ENCODE results near the gene PIK3C2G. TPM values are rescaled to one million over a fixed set of nuclear protein-coding genes. Genes with fewer than 3 reads are reported as not detected.
A peak's percentile ranks its signal among the peaks of the same experiment; 100 is the strongest.

Gene PIK3C2G
- total RNA-seq, 1 donor from 2014 or later: not detected

DNA sequence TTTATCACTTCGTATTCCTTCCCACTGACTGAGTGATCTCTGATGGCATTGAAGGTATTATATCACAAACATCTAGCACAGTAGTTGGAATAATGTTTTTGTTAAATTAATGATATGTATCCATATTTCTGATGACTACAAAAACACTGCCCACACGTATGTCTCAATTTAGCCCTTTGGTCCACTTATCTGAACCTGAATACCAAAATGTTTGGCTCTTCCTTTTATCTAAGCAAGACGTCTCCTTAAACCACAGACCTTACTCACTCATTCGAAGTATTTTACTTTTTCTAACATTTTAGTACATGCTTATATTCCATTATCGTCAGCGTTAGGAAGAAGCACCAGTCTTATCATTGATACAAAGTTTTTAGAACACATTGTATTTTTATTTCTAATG, 126.4 kb downstream of the PIK3C2G start:
- ATAC-seq (no peak), DNase-seq (no peak)
- intact Hi-C loops (cut with micrococcal nuclease): no loop called here

DNA sequence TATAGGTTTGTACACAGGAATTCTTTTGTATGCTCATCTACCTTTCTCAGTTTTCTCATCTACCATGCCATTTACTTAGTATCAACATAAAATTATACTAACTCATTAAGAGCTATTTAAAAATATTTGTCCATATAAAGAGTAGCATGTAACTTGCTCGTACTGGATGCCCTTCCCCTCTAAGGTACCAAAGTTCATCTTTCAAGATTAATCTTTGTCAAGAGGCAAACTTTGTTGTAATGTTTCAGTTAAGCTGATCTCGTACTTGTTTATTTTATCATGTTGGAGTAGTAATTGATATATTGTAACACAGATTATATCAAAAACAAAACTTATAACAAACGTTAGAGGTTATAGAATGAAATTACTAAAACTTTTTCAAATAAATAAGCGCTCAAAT, 128.5 kb downstream of the PIK3C2G start:
- ATAC-seq: no peak
- intact Hi-C loops (cut with micrococcal nuclease): no loop called here
- no peak for DNase-seq

DNA sequence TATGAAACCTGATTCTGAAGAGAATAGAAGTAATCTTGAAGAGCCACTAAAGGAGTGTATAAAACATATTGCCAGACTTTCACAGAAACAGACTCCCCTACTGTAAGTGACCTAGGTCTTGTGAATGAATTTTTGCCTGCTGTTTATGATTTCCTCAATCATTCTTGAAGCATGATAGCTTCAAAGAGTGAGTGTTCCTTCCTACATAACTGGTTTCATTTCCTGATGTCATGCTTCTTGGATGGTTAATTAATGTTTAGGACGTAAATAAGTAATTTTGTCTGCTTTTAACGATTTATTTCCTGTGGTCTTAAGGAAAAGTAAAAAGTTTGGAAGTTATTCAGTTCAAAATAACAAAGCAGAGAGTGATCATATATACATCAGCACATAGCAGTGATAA, 129.8 kb downstream of the PIK3C2G start:
- ATAC-seq: no peak
- intact Hi-C loops (cut with micrococcal nuclease): no loop called here
- no peak for DNase-seq

DNA sequence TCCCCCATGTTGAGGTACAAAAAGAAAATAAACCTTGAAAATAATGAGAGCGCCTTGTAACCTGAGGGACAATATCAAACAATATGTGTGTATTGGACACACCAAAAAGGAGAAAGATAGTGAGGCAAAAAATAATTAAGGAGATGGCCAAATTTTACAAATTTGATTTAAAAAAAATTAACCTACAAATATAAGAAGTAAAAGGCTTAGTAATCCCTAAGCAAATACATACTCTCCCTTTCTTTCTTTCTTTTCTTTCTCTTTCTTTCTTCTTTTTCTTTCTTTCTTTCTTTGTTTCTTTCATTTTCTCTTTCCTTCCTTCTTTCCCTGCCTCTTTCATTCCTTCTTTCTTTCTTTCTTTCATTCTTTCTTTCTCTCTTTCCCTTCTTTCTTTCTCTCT, 133.4 kb downstream of the PIK3C2G start:
- DNase-seq (no peak), ATAC-seq (no peak)
- intact Hi-C loops (cut with micrococcal nuclease): no loop called here

DNA sequence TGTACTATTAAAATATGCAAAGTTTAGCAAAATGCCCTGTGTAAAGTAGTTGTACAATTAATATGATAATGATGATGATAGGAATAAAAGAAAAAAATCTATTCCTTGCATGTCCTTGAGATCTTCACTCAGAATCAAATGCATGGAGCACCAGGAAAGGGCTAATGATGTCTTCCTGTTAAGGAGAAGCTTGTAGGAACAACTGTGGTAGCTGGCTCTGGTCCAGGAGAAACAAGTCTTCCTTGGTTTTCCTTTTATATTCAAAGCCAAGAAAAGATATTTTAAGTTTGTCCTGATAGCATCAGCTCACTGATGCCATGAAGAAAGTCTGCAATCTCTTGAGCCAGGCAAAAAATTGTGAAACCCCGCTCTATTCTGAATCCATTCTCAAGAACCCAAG, 138.9 kb downstream of the PIK3C2G start:
- ATAC-seq: no peak
- intact Hi-C loops (cut with micrococcal nuclease): no loop called here
- DNase-seq: no peak

DNA sequence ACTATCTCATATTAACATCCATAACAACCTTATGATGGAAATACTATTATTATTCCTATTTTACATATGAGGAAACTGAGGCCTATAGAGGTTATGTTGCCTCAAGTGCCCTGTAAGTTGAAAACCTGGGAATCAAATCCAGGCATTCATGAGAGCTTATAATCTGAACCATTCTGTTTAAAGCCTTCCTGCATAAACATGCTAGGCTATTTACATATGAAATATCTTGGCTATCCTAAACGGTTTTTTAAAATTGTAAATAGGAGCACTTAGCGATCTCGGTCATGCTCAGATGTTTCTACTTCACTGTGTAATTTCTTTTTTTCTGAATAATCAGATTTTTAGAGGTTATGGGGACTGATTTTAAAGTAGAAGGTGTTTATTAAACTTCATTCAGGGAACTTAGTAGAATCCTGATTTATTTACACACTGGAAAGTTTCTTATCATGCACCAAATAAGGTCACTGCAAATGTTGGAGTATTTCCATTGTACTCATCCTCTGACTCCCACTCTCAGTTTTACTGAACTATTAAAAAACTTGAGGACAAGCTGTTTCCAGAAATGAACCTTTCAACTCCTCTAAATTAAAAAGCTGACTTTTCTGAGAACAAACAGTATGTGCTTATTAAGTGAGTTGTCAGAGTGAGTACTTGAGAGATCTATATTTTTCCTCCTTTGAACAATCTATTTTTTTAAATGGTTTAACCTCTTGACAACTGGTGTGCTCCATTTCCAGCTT, 141.7 kb downstream of the PIK3C2G start:
- ATAC-seq: no peak
- intact Hi-C loops (cut with micrococcal nuclease): no loop called here
- DNase-seq: no peak

DNA sequence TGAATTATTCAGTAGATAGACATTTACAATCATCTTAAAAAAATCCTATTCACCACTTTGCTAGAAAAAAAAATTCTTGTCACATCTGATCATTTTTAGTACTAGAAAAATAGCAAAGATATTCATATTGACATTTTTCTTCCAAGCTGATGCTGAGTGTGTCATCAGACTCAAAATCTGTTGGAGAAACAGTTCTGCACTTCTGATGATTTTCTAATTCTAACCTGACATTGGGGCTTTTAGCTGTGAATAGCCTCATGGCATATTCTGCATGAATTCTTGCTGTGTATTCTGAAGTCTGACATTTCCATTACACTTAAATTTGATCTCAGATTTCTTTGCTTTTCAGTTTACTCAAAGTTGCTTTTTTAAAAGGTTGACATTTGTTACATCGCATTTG, 150.1 kb downstream of the PIK3C2G start:
- no peak for ATAC-seq
- intact Hi-C loops (cut with micrococcal nuclease): no loop called here

DNA sequence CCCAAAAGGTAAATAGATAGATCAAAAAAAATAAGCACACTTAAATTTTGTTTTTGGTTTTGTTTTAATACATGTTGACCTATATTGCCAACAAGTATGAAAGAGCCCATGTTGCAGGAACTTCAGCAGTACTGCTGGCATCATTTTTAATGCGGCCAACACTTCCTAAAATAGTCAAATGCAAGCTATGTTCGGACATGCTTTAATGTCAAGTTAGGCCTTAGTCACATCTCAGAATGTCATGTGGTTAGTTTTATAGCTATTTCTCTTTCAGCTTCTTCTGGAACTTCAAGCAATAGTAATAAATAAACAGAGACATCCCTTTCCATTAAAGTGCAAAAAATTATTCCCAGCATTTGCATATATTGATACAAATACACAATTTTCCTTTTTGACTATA, 153.4 kb downstream of the PIK3C2G start:
- no peak for ATAC-seq

More for the DNA sequence above, 150.1 kb downstream of the PIK3C2G start:
- no peak for DNase-seq

DNA sequence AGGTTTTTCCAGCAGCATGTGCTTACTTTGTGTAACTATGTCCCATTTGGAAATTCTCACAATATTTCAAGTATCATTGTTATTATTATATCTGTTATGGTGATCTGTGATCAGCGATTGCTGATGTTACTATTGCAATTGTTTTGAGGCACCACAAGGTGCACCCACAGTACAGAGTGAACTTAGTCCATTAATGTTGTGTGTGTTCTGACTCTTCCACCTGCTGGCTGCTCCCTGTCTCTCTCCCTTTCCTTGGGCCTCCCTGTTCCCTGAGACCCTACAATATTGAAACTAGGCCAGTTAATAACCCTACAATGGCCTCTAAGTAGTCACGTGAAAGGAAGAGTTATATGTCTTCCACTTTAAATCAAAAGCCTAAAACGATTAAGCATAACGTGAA, 153.9 kb downstream of the PIK3C2G start:
- ATAC-seq (no peak), DNase-seq (no peak)
- intact Hi-C loops (cut with micrococcal nuclease): no loop called here

More for the DNA sequence above, 153.4 kb downstream of the PIK3C2G start:
- intact Hi-C loops (cut with micrococcal nuclease): no loop called here
- no peak for DNase-seq

DNA sequence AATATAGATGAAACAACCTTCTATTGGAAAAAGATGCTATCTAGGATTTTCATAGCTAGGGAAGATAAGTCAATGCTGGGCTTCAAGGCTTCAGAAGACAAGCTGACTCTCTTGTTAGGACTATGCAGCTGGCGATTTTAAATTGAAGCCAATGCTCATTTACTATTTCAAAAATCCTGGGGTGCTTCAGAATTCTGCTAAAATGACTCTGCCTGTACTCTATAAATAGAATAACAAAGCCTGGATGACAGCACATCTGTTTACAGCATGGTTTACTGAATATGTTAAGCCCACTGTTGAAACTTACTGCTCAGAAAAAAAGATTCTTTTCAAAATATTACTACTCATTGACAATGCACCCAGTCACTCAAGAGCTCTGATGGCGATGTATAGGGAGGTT, 155.1 kb downstream of the PIK3C2G start:
- ATAC-seq (no peak), DNase-seq (no peak)
- intact Hi-C loops (cut with micrococcal nuclease): no loop called here

DNA sequence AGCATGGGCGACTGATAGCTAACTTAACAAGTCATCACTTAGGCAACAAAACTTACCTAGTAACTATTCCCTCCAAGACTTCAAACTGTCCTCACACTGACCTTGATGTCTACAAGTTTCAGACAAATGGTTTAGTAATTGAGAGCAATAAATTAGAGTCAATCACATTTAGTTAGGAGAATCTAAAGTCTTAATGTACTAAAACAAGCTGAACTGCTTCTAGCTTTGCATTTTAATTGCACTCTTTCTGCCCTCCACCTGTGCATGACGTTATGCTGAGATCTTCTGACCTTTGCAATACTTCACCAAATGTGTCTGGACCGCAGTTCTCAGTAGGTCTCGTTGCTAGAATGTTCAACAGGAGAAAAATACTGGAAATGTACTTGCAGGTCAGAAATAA, 158.0 kb downstream of the PIK3C2G start:
- no peak for ATAC-seq
- intact Hi-C loops (cut with micrococcal nuclease): no loop called here

DNA sequence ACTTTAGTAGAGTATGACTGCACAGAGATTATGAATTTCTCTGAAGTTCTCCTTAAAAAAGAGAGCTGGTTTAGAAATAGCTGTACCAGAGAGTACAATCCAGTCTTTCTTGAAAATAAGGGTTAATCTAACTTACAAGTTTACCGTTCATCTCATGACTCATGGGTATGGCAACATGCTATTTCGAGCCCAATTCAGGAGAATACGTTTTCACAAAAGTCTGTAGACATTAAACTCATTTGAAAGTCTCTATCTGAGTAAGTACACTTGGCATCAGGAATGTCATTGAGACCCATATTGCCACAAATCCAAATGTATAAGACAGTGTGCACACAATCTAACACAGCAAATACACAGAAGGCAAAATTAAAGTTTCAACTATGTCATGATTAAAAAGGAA, 160.5 kb downstream of the PIK3C2G start:
- intact Hi-C loops (cut with micrococcal nuclease): no loop called here
- DNase-seq (no peak), ATAC-seq (no peak)

More for the DNA sequence above, 158.0 kb downstream of the PIK3C2G start:
- no peak for DNase-seq

DNA sequence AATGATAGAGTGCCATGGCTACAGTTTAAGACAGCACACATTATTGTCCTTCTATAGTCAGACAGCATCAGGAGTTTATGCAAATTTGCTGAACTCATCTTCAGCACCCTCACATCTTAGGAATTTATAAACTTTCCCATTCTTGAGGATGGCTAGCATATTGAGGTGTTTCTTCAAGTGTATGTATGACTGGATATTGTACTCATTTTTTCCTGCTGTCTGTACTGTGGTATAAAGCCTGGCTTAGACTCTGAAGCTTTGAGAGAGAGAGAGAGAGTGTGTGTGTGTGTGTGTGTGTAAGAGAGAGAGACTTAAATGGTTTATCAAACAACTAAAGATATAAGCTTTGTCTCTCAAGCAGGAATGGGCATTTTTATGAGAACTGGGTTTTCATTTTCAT, 161.6 kb downstream of the PIK3C2G start:
- DNase-seq (no peak), ATAC-seq (no peak)
- intact Hi-C loops (cut with micrococcal nuclease): no loop called here

DNA sequence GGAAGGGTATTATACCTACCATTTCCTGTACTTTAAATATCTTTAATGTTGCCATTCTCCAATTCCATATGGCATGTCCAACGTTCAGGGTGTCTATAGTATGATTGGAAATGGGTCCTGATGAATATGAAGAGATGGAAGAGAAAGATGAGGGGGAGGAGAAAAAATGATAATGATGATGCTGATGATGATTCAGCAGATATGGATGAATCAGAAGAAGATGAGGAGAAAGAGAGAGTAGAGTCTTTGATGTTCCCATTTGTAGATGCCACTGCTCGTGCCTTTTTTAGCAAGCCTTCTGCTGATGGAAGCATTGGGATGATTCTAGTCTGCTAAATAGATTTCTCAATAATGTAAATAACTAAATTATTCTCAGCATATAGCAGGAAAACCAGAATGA, 163.5 kb downstream of the PIK3C2G start:
- no peak for ATAC-seq
- intact Hi-C loops (cut with micrococcal nuclease): no loop called here
- no peak for DNase-seq

DNA sequence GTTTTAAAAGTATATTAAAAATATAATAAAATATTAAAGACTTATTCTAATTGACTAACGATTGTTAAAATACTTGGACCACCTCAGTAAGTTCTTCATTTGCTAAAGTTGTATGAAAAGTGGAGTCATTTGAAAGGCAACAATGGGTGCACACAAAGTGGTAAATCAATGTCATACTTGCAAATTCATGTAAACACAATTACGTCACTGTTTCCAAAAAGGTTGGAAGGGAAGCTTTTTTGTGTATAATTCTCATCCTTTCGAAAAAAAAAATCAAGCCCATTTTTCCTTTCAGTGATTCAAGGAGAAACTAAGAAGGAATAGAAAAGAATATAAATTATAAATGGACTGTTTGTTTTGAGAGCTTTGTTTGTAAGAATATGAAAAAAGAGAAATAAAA, 166.2 kb downstream of the PIK3C2G start:
- no peak for DNase-seq
- intact Hi-C loops (cut with micrococcal nuclease): no loop called here
- no peak for ATAC-seq

DNA sequence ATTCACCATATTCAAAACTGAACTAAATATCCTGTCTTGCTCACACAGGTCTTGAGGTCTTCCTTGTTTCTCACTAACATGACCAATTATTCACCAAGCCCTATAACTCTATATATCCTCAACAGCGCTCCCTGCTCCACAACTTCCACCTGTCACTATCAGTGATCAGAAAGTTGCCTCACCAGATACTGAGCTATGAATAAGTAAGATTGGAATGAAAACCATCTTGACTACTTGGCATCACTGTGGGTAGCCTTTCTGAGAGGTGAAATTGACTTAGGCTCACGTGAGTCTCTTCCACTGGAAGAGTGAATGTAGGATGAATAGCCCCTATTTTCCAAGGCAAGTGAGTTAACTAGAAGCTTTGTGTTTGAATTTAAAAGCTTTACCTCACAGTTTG, 167.1 kb downstream of the PIK3C2G start:
- ATAC-seq: no peak
- no peak for DNase-seq
- intact Hi-C loops (cut with micrococcal nuclease): no loop called here

DNA sequence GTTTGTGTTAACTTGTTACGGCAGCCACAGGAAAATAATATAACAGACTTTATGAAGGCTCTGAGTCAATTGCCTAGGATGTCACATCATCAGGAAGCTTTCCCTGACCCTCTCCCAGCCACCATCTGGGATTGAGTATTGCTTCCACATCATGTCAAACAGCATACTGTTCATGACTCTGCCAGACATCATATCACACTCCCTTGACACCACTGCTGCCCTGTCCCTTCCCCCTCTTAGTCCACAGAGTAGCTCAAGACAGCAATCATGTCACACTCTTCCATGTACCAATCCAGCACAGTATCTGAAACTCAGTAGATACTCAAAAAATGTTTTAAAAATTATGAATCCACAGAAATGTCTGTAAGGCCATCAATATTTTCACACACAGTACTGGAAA, 168.0 kb downstream of the PIK3C2G start:
- intact Hi-C loops (cut with micrococcal nuclease): no loop called here
- DNase-seq (no peak), ATAC-seq (peak; percentile 89)

DNA sequence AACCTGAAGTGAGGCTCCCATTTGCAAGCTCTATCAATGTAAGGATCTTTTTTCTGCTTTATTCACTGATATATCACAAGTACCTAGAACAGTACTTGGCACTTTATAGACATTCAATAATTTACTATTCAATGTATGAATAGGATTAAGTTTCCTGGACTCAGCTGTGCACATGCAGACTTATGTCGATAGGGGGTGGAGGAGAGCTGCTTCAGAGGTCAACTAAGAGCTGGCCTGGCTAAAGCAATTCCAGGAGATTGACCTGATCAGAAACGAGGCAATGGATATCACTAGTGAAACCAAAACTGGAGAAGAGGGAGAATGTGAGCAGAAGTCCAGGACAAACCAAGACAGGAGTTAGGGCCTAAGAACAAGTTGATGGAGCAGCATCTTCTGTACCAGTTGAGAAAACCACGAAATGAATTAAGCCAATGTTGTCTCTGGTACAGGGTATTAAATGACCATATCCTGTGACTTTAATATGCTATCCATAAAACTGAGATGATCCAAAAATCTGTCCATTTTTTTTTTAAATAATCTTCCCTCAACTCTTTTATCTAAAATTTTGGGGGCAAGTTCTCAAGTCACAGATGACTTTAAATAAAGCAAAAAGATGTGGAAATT, 169.2 kb downstream of the PIK3C2G start:
- intact Hi-C loops (cut with micrococcal nuclease): loop anchor here (5.0 kb wide), 1 partner anchor 757 kb away; no protein-coding TSS in a partner anchor
- DNase-seq (peak; percentile 30), ATAC-seq (peak; percentile 91)

DNA sequence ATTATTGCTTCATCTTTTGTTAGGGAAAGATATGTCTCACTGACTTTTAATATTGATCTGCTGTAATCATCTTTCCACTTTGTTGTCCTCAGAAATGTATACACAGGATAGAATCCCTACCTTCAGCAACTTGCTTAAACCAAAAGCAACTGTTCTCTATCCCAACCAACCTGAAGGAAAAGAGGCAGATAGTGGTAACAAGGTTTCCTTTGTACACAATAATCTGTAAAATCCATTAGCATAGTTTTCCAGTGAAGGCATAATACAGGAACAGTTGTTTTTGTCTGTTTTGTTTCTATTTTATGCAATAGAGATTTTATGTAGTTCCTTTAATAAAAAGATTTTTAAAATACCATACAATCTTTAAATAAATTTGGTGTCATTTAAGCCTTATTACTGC, 170.5 kb downstream of the PIK3C2G start:
- intact Hi-C loops (cut with micrococcal nuclease): loop anchor here (5.0 kb wide), 1 partner anchor 756 kb away; no protein-coding TSS in a partner anchor
- ATAC-seq: no peak

DNA sequence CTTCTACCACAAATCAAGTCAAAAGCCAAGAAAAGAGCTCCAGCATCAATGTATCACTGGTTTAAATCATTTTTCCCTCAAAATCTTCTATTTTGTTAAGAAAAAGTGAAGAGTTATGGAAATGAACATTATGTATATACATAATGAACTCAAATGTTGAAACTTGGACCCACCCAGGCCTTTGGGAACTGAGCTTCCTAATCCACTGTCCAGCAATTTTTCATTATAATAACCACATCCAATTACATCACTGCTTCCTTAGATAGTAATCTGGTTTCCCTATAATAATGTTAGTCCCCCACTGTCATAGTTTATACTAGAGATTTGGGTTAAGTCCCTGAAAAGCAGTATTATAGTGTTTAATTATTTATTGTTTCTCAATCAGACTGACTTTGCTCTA, 170.9 kb downstream of the PIK3C2G start:
- ATAC-seq: no peak
- DNase-seq: no peak
- intact Hi-C loops (cut with micrococcal nuclease): loop anchor here (5.0 kb wide), 1 partner anchor 755 kb away; no protein-coding TSS in a partner anchor

More for the DNA sequence above, 170.5 kb downstream of the PIK3C2G start:
- no peak for DNase-seq

DNA sequence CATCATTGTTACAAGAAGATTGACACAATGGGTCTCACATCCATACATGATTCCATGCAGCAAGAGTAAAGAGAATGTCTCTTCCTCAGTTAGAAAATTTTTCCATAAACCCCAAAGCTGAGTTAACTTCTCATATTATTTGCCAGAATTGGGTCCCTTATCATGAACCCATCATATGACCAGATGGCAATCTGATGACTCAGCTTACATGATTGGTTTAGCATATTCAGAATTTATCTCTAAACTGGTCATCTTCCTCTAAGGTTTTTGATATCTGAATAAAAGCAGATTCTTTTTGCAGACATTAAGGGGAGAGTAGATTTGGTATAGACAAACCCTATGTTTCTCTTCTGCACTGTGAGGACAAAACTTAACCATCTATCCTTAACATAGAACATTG, 174.9 kb downstream of the PIK3C2G start:
- DNase-seq (no peak), ATAC-seq (no peak)
- intact Hi-C loops (cut with micrococcal nuclease): no loop called here
